Ureter (tissue), 1 donor: ENCODE data around the gene IL3RA. TPM values are rescaled to one million over a fixed set of nuclear protein-coding genes. Genes with fewer than 3 reads are reported as not detected.
"Not testable (repeated sequence)": the region's sequence is repeated elsewhere in the genome, so short reads cannot be mapped to it uniquely, and the experiment has no call there.

Experiments used
- DNase-seq: peaks from one replicate; pipeline ENCODE4 v3.0.0-alpha.2; 2020; ENCODE audit warnings: low spot score
- total RNA-seq: library from RNA; stranded (reverse); gene quantifications from one replicate; pipeline ENCODE4 v1.2.4, GENCODE V29; 2023
- donor health status: DM: yes; HTN: yes; CAD: no.

IL3RA gene
- total RNA-seq, 1 donor from 2014 or later, result 7.4 TPM

GRCh38 chrX:1423215-1423614 lies 86.6 kb downstream of the IL3RA start:
- no peak for DNase-seq

GRCh38 chrX:1424147-1424851 lies 87.7 kb downstream of the IL3RA start:
- no peak for DNase-seq

- DNase-seq, result no peak
Measured at GRCh38 chrX:1425381-1425780, 88.8 kb downstream of the IL3RA start.

GRCh38 chrX:1426321-1426720 lies 89.7 kb downstream of the IL3RA start:
- DNase-seq, result not testable (repeated sequence)

- no peak for DNase-seq
Measured at GRCh38 chrX:1427756-1428155, 91.2 kb downstream of the IL3RA start.

- no peak for DNase-seq
Measured at GRCh38 chrX:1430451-1430850, 93.9 kb downstream of the IL3RA start.

Other genes with a start within 250 kb of the IL3RA start
- gene CRLF2, start 124.1 kb upstream of the IL3RA start, total RNA-seq, result 0.42 TPM
- 7.4 TPM for gene CSF2RA, start 68.0 kb upstream of the IL3RA start, total RNA-seq
- gene SLC25A6, start 55.3 kb downstream of the IL3RA start, total RNA-seq, result 391 TPM
- 32.5 TPM for gene ASMTL, start 116.1 kb downstream of the IL3RA start, total RNA-seq
- gene P2RY8, start 200.4 kb downstream of the IL3RA start, total RNA-seq, result 3.4 TPM